LNCaP clone FGC (cell line): ENCODE measurements around the gene ALPL.

Experiments
- DNase-seq: peaks from one replicate; pipeline ENCODE4 v3.0.0-alpha.2; 2011; ENCODE audit warnings: low read depth
- H3K4me3 ChIP-seq: 2 replicates; pipeline ENCODE4 v1.5.1; 2011; ENCODE audit warnings: mild to moderate bottlenecking, low read depth, low read length, control low read depth
- CTCF ChIP-seq: IDR thresholded peaks from 2 replicates; pipeline ENCODE4 v1.5.1; 2012; ENCODE audit warnings: mild to moderate bottlenecking; ENCODE audit not compliant: control insufficient read depth, insufficient read depth; ENCODE audit errors: extremely low read depth

The ALPL gene

GRCh38 chr1:21621761-21622436 is 112.7 kb downstream of the ALPL start:
- no peak for DNase-seq
- peak overlapping the region; percentile 42 for H3K4me3 ChIP-seq
- no peak for TF ChIP-seq CTCF

- peak overlapping the region; percentile 36; the same call in 1 of the 2 replicates for H3K4me3 ChIP-seq
- no peak for TF ChIP-seq CTCF
- no peak for DNase-seq
These were observed 113.5 kb downstream of the ALPL start for GRCh38 chr1:21622466-21623315.

- no peak for TF ChIP-seq CTCF
- no peak overlapping the region for H3K4me3 ChIP-seq
- peak; percentile 50 for DNase-seq
These were observed 114.3 kb downstream of the ALPL start for GRCh38 chr1:21623410-21623961.

GRCh38 chr1:21624571-21625389 is 115.6 kb downstream of the ALPL start:
- no peak for TF ChIP-seq CTCF
- DNase-seq: no peak
- H3K4me3 ChIP-seq: no peak overlapping the region

GRCh38 chr1:21625390-21626190 is 116.4 kb downstream of the ALPL start:
- no peak for TF ChIP-seq CTCF
- no peak overlapping the region for H3K4me3 ChIP-seq
- DNase-seq: peak; percentile 63

- DNase-seq: no peak
- no peak overlapping the region for H3K4me3 ChIP-seq
- TF ChIP-seq CTCF: no peak
These were observed 117.7 kb downstream of the ALPL start for GRCh38 chr1:21626921-21627339.
